SU-DHL-6 (cell line): ENCODE measurements around the gene SAP30L.

ENCODE experiments used
- EZH2phosphoT487 ChIP-seq: fragments of 200-600 bp; sonication (generic), shearing (Covaris generic); conservative IDR thresholded peaks from 2 replicates; pipeline ENCODE4 v1.6.1; 2018; ENCODE audit warnings: mild to moderate bottlenecking, antibody characterized with exemption, low read length, moderate library complexity, mixed read lengths
- TF ChIP-seq, protein P1 (sequence below): fragments of 200-600 bp; sonication (generic); IDR thresholded peaks from one replicate; pipeline ENCODE4 v1.5.1; 2017; ENCODE audit warnings: antibody characterized with exemption, mild to moderate bottlenecking, low read length, moderate library complexity; ENCODE audit not compliant: insufficient read depth, poor library complexity, severe bottlenecking

DNA sequence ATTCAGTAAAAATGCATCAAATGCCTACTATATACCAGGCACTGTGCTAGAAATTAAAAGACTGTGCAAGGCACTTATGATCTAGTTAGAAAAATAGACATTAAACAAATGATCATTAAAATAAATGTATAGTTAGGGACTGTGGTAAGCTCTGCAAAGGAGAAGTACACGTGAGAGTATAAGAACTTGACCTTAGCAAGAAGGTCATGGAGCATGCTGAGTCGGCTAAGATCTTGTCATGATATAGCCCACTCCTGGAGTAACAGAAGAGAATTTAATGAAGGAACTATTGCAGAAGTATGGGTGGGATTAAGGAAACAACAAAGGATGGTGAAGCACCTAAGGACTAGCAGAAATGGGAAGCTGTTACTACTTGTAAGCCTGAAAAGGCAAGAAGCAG, 23.5 kb upstream of the SAP30L start:
- TF ChIP-seq, protein P1, sequence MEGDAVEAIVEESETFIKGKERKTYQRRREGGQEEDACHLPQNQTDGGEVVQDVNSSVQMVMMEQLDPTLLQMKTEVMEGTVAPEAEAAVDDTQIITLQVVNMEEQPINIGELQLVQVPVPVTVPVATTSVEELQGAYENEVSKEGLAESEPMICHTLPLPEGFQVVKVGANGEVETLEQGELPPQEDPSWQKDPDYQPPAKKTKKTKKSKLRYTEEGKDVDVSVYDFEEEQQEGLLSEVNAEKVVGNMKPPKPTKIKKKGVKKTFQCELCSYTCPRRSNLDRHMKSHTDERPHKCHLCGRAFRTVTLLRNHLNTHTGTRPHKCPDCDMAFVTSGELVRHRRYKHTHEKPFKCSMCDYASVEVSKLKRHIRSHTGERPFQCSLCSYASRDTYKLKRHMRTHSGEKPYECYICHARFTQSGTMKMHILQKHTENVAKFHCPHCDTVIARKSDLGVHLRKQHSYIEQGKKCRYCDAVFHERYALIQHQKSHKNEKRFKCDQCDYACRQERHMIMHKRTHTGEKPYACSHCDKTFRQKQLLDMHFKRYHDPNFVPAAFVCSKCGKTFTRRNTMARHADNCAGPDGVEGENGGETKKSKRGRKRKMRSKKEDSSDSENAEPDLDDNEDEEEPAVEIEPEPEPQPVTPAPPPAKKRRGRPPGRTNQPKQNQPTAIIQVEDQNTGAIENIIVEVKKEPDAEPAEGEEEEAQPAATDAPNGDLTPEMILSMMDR, result no peak
- no peak for TF ChIP-seq EZH2phosphoT487
